Hepatic stellate cell (primary cell): ENCODE results near the gene PMM2.
"Not testable (repeated sequence)": the region's sequence is repeated elsewhere in the genome, so short reads cannot be mapped to it uniquely, and the experiment has no call there.

Experiments used
- DNase-seq: peaks from one replicate; pipeline ENCODE4 v3.0.0; 2011; ENCODE audit warnings: low spot score

The PMM2 gene

DNA sequence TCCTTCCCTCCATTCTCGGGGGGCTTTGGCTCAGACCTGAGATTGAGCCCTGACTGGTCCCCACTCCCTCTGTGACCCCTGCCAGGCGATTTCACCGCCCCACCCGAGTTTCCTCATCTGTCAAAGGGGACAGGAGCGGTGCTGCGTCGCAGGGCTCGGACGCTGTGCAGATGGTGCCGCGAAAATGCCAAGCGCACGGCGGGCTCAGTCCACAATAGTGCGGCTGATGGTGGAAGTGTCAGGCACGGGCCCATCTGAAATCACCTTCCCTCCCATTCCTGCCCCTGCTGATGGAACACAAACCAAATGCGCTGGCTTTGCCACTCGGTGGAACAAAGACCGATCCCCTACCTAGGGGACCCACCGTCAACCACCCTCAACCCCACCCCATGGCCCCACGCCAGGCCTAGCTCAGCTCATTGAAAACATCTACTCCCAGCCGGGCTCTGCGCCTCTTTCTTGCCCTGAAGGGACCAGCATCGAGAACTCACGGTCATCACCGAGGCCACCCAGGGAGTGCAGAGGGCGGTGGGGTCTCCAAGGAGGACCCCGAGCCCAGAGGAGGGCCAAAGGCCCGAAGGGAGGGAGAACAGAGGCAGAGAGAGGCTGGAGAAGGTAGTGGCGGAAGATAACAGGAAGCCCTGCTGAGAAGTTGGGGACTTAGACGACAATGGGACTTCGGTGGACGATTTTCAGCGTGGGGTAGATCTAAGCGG, 69.7 kb downstream of the PMM2 start:
- no peak for DNase-seq

GRCh38 chr16:8867932-8868415, 70.3 kb downstream of the PMM2 start:
- DNase-seq, result no peak

GRCh38 chr16:8868416-8869211, 71.0 kb downstream of the PMM2 start, which contains the start of gene CARHSP1:
TSS of gene CARHSP1 (minus strand) at chr16:8869006. CDS start at chr16:8859328, 9,678 bp downstream.
- DNase-seq, result peak; percentile 97

DNA sequence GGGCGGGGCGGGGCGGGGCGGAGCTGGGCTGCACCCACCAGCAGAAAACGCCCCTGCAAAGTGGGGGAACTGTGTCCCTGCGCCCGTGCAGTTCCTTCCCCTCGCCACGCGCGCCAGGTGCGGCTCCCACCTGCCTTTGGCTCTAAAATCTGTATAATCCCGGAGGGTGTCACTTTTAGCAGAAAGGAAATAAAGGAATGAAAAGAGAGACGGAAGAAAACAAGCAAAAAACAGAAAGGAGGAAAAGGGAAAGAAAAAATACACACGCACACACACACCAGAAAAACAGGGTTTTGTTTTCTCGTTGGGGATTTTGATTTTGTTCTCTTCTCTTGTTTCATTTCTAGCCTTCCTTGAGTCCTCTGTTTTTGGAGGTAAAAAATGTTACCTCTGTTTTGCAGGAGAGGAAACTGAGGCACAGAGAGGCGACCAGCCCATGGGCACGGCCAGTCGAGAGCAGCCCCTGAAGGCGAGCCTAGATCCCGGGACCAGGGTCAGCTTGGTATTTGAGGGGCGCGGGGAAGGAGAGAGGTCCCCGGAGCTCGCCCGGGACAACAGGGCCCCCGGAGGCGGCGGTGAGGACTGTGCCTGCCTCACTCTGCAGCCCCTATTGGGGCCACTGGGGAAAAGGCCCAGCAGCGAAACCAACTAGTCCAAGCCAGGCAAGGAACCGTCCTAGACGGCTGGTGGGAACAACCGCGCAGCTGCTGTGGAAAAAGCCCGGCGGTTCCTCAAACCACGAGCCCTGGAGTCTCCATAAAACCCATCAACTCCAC, 71.8 kb downstream of the PMM2 start:
- DNase-seq, result no peak

DNA sequence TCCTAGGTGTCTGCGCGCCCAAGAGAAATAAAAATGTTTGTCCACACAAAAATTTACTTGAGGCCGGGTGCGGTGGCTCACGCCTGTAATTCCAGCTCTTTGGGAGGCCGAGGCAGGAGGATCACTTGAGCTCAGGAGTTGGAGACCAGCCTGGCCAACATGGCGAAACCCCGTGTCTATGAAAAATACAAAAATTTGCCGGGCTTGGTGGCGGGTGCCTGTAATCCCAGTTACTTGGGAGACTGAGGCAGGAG, 72.3 kb downstream of the PMM2 start:
- DNase-seq, result not testable (repeated sequence)

- DNase-seq, result no peak
These were observed 74.4 kb downstream of the PMM2 start for GRCh38 chr16:8872071-8872470.

DNA sequence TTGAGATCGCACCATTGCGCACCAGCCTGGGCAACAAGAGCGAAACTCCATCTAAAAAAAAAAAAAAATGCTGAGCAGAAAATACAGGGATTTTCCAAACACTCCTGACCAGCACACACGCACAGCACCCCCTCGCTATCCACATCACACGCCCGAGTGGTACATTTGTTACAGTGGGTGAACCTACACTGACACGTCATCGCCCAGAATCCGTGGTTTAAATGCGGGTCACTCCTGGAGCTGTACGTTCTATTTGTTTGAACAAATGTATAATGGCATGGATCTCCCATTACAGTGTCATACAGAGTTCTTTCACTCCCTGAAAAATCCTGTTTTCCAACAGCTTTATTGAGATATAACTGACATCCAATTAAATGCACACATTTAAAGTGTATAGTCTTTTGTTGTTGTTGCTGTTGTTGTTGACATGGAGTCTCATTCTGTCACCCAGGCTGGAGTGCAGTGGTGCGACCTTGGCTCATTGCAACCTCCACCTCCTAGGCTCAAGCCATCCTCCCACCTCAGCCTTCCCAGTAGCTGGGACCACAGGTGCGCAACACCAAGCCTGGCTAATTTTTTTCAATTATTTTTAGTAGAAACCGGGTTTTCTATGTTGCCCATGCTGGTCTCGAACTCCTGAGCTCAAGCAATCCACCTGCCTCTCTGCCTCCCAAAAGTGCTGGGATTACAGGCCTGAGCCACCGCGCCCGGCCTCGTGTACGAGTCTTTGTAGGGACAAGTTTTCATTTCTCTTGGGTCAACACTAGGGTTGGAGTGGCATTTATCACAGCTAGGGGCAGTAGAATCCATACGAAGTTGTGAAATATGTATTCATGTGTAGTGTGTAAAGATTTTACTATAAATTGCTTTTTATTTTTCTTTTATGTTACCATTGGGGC, 75.6 kb downstream of the PMM2 start:
- no peak for DNase-seq

GRCh38 chr16:8873866-8874195, 76.2 kb downstream of the PMM2 start:
- DNase-seq, result not testable (repeated sequence)

DNA sequence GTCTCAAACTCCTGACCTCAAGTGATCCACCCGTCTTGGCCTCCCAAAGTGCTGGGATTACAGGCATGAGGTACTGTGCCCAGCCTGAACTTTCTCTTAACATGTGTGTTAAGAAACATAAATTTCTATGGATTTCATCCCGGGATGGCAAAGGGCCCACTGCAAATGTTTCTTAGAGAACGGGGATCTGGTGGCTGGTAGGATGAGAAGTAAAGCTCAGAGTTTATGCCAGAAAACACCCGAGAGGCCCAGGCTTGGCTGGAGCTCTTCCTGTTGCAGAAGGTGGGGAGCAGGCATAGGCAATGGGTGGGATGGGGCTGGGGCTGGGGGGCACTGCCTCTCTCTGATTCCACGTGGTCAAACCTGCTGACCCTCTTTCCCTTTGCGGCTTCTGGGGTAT, 76.7 kb downstream of the PMM2 start:
- DNase-seq, result no peak

- not testable (repeated sequence) for DNase-seq
These were observed 77.7 kb downstream of the PMM2 start for GRCh38 chr16:8875317-8875716.

DNA sequence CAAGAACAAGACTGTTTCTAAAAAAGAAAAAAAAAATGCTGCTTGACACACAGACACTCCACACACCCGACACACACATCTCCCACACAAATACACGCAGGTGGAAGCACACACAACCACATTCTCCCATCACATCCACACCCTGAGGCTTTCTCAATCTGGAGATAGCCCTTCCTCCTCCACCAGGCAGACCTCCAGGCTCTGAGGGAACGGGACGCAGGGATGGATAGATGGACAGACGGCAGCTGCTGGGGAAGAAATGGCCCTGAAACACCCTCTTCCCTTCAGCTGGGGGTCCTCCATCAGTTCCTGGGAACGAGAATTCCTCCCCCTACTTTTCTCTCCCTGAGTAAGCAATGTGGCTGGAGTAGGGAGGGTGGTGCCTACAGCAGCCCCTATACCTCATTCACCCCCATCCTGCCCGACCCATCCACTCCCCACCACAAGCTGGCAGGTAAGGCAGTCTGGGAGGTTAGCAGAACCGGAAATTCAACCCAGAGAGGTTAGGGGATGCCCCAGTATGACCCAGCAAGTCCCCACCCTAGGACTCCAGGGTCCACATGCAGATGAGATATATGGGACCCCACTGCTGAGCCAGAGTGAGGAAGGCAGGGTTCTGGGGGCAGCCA, 80.4 kb downstream of the PMM2 start:
- no peak for DNase-seq

DNA sequence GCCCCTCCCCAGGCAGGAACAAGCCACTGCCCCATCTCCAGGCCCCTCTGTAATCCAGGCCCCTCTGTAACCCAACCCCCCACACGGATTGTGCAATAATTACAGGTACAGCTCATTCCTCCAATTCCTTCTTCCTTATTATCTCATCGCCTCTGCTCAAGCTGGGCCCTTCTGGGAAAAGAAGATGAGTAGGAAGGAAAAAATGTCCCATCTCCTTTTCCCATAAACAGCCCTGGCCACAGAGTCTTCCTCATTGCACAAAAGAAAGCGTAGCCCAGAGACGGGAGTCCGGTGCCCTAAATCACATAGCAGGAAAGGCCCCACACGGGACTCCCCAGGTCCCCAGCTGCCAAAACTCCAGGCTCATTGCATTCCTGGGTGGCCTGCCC, 80.9 kb downstream of the PMM2 start:
- peak; percentile 86 for DNase-seq

GRCh38 chr16:8880839-8881510, 83.3 kb downstream of the PMM2 start:
- no peak for DNase-seq

DNA sequence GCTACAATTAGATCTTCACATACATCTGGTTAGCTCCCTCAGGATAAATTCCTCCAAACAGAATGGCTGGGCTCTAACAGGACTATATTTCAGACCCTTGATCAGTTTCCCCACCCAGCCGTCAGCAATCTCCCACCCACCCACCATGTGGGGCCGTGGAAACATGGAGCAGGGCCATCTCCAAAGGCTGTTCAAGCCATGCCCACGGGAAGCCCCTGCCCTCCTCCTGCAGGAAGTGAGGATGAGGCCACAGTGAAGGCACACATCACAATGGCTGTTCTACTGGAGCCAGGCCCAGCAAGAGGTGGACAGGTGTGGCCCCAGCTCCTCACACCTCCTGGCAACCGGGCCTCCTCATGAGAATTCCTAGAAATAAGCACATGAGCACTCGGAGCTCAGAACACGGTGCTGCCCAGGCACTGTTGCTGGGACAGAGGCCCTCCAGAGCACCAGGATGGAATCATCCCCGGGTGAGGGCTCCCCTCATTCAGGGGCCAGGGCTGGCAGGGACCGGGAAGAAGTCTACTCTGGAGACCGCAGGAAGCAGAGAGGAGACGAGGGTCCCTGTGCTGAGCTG, 84.5 kb downstream of the PMM2 start, which contains the start of gene LITAFD:
TSS of gene LITAFD (plus strand) at position 311 of the 577 bp plus-strand sequence. CDS start 2,005 bp downstream, outside the sequence.
- DNase-seq, result no peak

GRCh38 chr16:8882725-8883377, 85.2 kb downstream of the PMM2 start:
- DNase-seq, result no peak

DNA sequence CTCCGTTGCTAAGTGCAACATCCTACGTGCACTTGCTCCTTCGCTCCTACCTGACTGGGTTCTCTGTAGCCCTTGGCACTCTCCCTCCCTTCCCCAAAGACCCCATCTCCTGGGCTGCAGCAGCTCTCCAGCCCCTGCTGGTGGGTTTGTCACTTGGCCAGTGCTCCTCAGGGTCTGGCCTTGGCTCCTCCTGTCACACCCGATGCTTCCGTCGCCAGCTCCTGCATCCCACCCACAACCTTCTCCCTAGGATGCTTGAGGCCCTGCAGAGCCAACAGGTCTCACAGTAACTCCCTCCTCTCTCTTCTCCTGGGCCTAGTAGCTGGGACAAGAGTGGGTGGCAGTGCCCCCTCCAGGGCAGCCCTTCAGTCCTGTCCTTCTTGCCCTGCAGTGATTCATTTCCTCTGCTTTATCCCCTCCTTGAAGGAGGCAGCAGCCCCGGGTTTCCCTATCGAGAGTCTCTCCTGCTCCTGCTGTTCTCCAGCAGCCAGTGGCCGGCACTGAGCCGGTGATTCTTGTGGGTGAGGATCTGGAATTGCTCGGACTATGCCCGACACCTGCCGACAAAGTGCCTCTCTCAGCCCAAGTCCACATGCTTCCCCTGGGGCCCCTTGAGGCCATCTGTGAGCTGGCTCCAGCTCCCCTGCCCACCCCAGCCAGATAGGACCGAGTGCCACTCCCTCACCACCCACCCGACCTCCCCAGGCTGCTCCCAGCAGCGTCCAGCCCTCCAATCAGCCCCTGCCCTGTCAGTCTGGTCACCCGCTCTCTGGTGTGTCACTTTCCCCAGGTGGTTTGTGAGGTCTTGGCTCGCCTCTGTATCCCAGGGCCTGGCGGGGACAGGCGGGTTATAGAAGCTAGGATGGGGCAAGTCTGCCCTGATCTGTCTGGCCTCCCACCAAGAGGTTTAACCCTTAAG, 88.3 kb downstream of the PMM2 start:
- peak; percentile 63 for DNase-seq

DNA sequence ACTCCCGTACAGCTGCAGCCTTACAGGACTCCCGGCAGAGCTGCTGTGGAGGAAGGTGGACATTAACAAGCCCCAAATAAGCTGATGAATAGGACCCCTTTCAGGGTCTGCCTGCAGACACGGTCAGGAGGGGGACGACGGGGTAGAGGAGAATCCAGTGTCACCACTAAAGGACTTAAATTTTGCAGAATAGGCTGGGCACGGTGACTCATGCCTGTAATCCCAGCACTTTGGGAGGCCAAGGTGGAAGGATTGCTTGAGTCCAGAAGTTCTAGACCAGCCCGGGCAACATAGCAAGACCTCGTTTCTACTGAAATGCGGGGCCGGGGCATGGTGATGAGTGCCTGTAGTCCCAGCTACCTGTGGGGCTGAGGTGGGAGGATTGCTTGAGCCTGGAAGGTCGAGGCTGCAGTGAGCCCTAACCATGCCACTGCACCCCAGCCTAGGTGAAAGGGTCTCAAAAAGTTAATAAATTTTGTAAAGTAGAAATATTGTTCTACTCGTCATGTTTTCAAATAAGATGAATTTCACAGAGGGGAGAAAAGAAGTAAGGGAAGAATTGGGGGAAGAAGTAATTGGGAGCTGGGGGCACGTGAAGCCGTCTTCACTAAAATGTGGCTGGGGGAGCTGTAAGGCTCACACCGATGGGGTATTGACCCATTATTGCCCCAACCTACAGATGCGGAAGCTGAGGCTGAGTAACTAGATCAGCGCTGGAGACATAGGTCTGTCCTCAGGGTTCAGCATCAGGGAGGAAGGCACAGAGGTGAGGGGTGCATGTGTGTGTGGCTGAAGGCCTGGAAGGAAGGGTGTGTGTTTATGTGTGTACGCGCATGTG, 89.2 kb downstream of the PMM2 start:
- no peak for DNase-seq

DNA sequence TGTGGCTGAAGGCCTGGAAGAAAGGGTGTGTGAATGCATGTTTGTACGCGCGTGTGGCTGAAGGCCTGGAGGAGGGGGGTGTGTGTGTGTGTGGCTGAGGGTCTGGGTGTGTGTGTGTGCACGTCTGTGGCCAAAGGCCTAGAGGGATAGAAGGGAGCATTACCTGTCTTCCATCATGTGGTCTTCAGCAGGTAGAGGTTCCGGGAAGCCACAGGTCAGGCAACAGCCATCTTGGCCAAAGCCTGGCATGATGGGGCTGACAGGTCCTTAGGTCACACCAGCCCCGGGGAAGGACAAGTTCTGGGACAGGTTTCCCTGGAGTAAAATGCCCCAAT, 89.8 kb downstream of the PMM2 start:
- no peak for DNase-seq
